Activated CD4-positive, alpha-beta T cell treated with anti-CD3 and anti-CD28 coated beads for 4 hours (primary cell): ENCODE measurements around the gene LRRC4.

Experiments used
- DNase-seq, 2 donors: peaks; one replicate each; pipeline ENCODE4 v3.0.0-alpha.2; 2020

LRRC4 gene

GRCh38 chr7:128003787-128004186 lies 27.4 kb downstream of the LRRC4 start:
- DNase-seq: no peak

GRCh38 chr7:128003167-128003566 lies 28.1 kb downstream of the LRRC4 start:
- no peak for DNase-seq

GRCh38 chr7:128000854-128001265 lies 30.4 kb downstream of the LRRC4 start:
- no peak for DNase-seq

DNA sequence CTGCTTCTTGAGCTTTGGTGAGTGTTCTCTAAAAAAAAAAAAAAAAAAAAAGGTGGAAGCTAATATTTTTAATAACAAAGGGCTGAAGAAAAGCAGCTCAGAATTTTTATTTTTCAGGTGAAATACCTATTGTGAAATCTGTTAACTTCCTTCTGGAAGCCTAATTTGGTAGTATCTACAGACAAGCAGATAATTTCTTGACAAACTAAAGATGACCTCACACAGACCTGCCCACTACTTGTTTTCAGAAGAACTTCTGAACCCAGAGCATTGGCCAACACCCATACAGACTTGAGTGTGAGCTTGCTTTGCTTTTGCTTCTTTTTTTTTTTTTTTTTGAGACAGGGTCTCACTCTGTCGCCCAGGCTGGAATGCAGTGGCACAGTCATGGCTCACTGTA lies 31.2 kb downstream of the LRRC4 start:
- no peak for DNase-seq

DNA sequence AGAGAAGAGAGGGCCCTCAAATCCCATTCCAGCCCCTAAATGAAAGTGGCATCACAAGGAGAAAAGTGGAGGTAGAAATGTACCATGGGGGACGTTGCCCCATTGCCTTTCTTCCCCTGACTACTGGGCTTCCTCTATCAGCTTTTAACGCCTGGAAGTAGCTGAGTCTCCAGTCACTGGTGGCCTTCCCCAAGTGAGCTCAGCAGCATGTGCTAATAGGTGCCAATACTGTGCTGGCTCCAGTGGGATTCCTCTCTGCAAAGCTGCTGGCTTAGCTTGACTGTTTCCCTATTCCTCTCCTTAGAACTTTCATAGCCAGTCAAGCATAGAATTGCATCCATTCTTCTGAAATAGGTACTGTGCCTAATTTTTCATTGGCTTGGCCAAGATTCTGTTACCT lies 32.6 kb downstream of the LRRC4 start:
- DNase-seq: no peak

DNA sequence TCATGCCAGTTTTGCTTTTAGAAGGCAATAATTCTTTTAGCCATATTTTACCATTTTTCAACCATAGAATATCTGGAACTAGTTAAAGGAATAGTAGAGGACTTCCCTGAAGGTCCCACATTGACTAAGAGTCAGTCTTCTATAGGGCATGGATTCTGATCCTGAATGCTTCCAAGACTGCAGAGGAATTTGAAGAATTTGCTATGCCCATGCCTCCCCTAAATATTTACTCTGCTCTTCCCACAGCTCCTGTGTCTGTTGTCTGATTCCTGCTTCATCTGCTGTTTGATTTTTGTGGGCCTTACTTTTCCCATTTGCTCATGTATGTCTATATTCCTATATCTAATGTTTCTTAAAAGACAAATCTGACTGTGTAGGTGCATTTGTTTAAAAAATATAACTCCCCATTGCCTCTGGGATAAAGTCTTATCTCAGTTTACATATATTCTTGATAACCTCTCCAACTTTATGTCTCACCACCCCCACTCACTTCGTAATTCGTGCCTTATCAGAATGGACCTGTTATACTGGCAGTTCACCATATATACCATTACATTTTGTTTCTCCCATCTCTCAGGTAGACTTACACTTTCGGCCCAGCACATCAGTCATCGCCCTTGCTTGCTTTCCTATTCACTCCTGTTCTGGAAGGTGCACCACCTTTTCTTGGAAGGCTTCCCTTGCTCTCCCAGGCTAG lies 33.9 kb downstream of the LRRC4 start:
- no peak for DNase-seq

GRCh38 chr7:127996253-127997071 lies 34.8 kb downstream of the LRRC4 start:
- DNase-seq: no peak

GRCh38 chr7:127995881-127996215 lies 35.4 kb downstream of the LRRC4 start:
- no peak for DNase-seq

DNA sequence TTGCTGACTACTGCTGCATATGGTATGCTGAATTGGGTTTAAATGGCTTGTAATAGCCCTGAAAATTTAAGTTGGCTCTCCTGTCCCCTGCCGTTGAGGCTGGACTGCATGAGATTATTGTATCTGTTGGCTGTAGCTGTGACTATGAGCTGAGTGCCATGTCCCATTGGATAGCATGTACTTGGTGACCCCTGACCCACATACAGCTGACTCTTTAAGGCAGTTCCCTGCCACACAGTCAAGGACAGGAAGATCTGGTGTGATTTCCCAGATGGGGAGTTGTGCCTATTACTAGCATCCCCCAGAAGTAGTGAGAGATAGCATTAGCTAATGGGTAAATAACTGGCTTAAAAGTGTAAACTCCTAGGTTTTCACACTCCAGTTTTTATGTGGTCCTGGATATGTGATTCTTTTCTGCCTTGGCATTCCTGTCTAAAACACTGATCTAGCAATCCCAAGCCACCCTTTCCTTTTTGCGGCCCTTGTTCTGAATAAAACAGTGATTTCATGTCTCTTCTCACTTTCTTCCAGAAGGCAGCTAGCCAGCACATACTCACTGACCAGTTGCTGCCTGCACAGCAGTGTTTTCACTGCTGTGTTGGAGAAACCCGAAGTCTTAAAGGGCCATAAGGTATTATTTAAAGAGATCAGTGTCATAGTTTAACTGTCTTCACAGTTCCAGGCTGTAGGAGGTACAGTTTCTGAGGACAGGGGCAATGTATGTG lies 35.9 kb downstream of the LRRC4 start:
- DNase-seq: no peak

DNA sequence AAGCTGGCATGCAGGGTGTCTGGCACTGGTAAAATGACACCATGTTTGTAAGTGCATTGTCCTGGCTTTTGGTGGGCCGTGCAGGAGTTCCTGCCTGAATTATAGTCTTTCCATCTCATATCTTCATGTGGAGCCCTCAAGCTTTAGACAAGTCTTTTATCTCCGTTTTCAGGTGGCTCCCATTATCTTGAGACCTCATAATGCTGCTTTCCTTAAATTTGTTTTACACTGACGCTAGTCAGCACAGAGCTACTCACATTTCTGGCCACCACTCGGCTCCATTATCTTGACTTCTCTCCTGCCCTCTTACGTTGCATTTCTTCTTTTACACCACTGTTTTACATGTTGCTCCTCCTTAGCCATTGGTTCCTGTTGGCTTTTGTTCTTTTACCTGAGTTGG lies 37.2 kb downstream of the LRRC4 start:
- DNase-seq: no peak

GRCh38 chr7:127993317-127993716 lies 37.9 kb downstream of the LRRC4 start:
- DNase-seq: no peak

GRCh38 chr7:127988751-127989150 lies 42.5 kb downstream of the LRRC4 start:
- no peak for DNase-seq

- no peak for DNase-seq
These were observed 44.4 kb downstream of the LRRC4 start for GRCh38 chr7:127986581-127987521.

DNA sequence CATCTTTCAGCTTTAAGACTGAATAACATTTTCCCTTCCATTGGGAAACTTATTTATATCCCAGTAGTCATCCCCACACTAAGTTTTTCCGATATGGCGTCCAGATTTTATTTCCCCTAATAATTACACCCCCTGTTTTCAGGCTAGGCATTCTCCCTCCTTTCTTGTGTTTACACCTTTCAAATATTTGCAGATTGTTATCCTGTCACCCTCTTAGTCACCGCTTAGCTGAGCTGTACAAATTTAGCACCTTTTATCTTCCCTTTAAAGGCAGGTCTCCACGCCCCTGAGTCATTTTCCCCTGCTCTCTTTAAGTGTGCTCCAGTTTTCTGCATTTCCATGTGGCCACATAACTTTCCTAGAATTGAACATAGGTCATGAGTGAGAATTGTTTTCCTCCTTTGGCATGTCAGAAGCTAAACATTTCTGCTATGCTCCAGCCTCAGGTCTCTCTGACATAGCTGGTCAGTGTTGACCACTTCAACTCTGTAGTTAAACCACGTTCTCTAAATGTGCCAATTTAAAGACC lies 47.4 kb downstream of the LRRC4 start:
- peak in 1 of 2 donors; percentile 3 for DNase-seq

DNA sequence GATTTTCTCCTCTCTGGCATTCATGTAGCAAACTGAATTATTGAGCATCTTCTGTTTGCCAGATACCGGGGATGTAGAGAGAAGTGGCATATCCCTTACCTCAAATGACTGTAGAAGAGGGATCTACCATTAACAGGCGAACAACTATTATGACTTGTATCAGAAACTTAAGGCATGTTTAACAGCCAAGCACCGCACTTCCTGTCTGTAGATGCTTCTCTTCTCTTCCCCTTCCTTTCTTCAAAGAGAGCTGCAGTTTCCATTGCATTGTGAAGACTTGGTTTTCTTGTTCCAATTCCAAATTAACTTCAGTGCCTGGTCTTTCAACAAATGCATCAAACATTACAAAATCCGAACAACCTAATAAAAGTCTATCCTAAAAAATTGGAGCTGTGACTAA lies 49.3 kb downstream of the LRRC4 start:
- DNase-seq: no peak

- DNase-seq: no peak
These were observed 50.3 kb downstream of the LRRC4 start for GRCh38 chr7:127980901-127981300.

DNA sequence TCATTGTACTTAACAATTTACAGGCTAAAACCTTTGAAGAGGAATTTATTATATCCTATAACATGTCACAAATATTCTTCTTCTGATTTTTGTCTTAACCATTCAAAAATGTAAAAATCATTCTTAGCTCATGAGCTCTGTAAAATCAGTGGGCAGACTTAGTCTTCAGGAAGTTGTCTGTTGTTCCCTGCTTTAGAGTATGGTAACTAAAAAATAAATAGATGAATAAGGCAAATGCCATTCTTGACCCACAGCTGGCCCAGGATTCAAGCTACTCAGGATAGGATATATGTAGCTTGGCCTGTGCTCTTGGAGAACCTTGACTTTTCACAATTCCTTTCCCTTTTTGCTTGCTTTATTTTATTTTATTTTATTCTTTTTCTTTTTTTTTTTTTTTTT lies 51.5 kb downstream of the LRRC4 start:
- DNase-seq: no peak

GRCh38 chr7:127979113-127979727 lies 52.0 kb downstream of the LRRC4 start:
- DNase-seq: no peak

- no peak for DNase-seq
These were observed 52.8 kb downstream of the LRRC4 start for GRCh38 chr7:127978421-127978820.
